Coronary artery (tissue), 2 donors: ENCODE results near the gene RGS17.

Experiments
- DNase-seq: peaks from one replicate; pipeline ENCODE4 v3.0.0-alpha.2; 2017; ENCODE audit warnings: low spot score
- H3K27ac ChIP-seq, 2 donors: fragments of 200-600 bp; sonication (generic); one replicate each; pipeline ENCODE4 v1.5.1; 2016 to 2019
- H3K4me3 ChIP-seq: fragments of 200-600 bp; sonication (generic); 2 replicates; pipeline ENCODE4 v1.5.1; 2016; ENCODE audit warnings: mild to moderate bottlenecking, moderate library complexity
- TF ChIP-seq, protein P1 (sequence below): fragments of 200-600 bp; sonication (generic); IDR thresholded peaks from one replicate; pipeline ENCODE4 v1.5.1; 2019; ENCODE audit warnings: antibody characterized with exemption

The RGS17 gene

GRCh38 chr6:153131037-153131981 is at the start of gene RGS17:
TSS of gene RGS17 (minus strand) at chr6:153131282. CDS start at chr6:153044018, 87,264 bp downstream.
- peak within 1 kb of the TSS; percentile 77 for H3K4me3 ChIP-seq
- DNase-seq = no peak
- TF ChIP-seq, protein P1, sequence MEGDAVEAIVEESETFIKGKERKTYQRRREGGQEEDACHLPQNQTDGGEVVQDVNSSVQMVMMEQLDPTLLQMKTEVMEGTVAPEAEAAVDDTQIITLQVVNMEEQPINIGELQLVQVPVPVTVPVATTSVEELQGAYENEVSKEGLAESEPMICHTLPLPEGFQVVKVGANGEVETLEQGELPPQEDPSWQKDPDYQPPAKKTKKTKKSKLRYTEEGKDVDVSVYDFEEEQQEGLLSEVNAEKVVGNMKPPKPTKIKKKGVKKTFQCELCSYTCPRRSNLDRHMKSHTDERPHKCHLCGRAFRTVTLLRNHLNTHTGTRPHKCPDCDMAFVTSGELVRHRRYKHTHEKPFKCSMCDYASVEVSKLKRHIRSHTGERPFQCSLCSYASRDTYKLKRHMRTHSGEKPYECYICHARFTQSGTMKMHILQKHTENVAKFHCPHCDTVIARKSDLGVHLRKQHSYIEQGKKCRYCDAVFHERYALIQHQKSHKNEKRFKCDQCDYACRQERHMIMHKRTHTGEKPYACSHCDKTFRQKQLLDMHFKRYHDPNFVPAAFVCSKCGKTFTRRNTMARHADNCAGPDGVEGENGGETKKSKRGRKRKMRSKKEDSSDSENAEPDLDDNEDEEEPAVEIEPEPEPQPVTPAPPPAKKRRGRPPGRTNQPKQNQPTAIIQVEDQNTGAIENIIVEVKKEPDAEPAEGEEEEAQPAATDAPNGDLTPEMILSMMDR = no peak
- H3K27ac ChIP-seq = peak within 1 kb of the TSS; percentile 62 to 80

DNA sequence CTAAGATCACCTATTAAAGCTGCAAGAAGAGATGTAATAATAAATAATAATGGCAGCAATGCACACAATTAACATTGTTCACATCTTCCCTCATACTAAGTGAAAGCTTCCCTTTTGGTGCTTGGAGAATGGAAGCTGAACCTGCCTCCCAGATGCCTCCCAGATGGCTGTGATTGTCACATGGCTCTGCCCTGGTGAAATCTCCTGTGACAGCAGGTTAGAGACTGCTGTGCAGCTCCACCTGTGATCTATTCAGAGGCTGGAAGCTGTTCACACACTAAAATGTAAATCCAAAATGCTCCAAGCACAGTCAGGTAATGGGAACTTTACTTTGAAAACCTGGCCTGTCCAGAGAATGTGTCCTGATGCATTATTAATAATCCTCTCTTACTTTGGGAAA is 41.7 kb upstream of the RGS17 start:
- TF ChIP-seq, protein P1 = no peak
- Histone ChIP-seq H3K27ac (no peak overlapping the region), H3K4me3 (no peak overlapping the region)
- DNase-seq = no peak

GRCh38 chr6:153170511-153170910 is 39.4 kb upstream of the RGS17 start:
- no peak for DNase-seq
- no peak overlapping the region for H3K4me3 ChIP-seq
- TF ChIP-seq, protein P1 = no peak
- no peak overlapping the region for H3K27ac ChIP-seq

DNA sequence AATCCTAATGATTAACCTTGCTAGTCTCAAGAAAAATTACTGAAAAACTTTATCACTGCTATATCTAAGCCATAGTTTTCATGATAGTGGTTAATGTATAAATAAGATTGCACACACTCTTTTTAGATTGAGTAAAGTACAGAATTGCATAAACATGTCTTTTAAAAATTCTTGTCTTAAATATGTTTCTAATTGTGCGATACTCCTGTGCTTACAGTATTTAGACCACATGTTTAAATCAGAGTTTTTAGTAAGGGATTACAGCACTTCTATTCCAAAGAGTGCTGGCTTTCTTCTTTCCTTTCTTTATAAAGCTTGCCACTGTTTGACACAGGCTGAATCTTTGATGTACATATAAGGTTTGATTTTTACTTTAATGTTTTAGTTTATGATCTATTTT is 36.8 kb upstream of the RGS17 start:
- no peak for DNase-seq
- TF ChIP-seq, protein P1 = no peak
- Histone ChIP-seq H3K4me3 (no peak overlapping the region), H3K27ac (no peak overlapping the region)

DNA sequence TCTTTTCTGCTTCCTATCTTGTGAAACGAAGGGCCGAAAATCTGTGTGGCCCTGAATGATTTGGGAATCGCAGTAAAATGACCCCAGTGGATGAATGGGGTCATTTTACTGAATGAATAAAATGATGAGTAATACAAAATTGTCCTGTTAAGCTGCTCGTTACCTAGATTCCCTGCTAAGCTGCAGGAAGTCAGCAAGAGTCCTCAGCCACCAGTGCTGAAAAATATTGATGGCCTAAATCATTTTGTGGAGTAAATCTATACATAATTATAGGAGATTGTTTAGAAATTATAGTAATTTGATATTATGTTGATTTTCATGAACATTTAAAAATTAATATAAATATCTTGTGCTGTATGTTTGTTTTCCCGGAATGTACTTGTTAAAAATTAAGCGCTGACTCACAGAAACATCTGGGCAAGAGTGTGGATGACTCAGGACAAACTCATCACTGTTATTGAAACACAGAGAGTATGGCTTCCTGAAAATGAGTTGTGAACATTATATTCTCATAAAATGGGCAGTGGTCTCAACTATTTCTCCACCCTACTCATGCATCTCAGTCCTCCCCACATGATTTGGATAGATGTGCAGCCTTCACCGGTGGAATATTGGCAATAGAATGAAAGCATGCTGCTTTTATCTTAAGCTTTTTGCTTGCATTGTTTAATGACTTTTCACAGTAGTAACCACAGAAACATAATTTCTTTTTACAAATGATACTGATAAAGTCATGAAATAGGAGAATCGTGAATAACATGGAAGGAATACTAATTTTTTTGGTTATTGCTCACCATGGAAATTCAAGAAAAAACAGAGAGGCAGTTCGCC is 36.2 kb upstream of the RGS17 start:
- no peak overlapping the region for H3K4me3 ChIP-seq
- TF ChIP-seq, protein P1 = no peak
- DNase-seq = no peak
- H3K27ac ChIP-seq = peak overlapping the region in 1 of 2 donors; percentile 7

GRCh38 chr6:153162646-153163045 is 31.6 kb upstream of the RGS17 start:
- Histone ChIP-seq H3K27ac (no peak overlapping the region), H3K4me3 (no peak overlapping the region)
- TF ChIP-seq, protein P1 = no peak
- DNase-seq = no peak
